Transverse colon (tissue), 4 donors: Measurements from ENCODE around the gene WDR18. TPM values are rescaled to one million over a fixed set of nuclear protein-coding genes. Genes with fewer than 3 reads are reported as not detected.

ENCODE experiments used
- DNase-seq: peaks from one replicate; pipeline ENCODE4 v3.0.0-alpha.2; 2019
- H3K27ac ChIP-seq, 4 donors: fragments of 200-600 bp; sonication (generic); 2 replicates each; pipeline ENCODE4 v1.5.1; 2016 to 2018; ENCODE audit warnings: inconsistent platforms in 4 of 4
- H3K27me3 ChIP-seq: fragments of 200-600 bp; sonication (generic); 2 replicates; pipeline ENCODE4 v1.5.1; 2017; ENCODE audit warnings: inconsistent platforms
- H3K36me3 ChIP-seq, 4 donors: fragments of 200-600 bp; sonication (generic); 2 replicates each; pipeline ENCODE4 v1.5.1; 2017 to 2019; ENCODE audit warnings: inconsistent platforms in 4 of 4
- H3K4me1 ChIP-seq, 4 donors: fragments of 200-600 bp; sonication (generic); 2 replicates each; pipeline ENCODE4 v1.5.1; 2017 to 2020; ENCODE audit warnings: inconsistent platforms in 4 of 4
- H3K4me3 ChIP-seq, 4 donors: fragments of 200-600 bp; sonication (generic); 1 replicate in 1 of 4; 2 replicates in 3 of 4; pipeline versions ENCODE4 v1.5.1 to v1.6.1; 2017 to 2019; ENCODE audit warnings: inconsistent platforms in 4 of 4
- H3K9me3 ChIP-seq, 2 donors: fragments of 200-600 bp; sonication (generic); 2 replicates each; pipeline ENCODE4 v1.5.1; 2017 to 2019; ENCODE audit warnings: inconsistent platforms in 2 of 2
- CTCF ChIP-seq, 5 experiments: fragments of 200-600 bp in 3 of 5; fragments of 450-650 bp in 2 of 5; sonication (generic) in 3 of 5; IDR thresholded peaks; 1 replicate in 2 of 5; 2 replicates in 3 of 5; pipeline ENCODE4 v1.5.1; 2016 to 2017; ENCODE audit warnings: antibody characterized with exemption in 5 of 5, inconsistent platforms in 3 of 5, mild to moderate bottlenecking in 2 of 5, moderate library complexity in 1 of 5
- EP300 ChIP-seq: sonication (generic); formaldehyde crosslinking; IDR thresholded peaks from one replicate; pipeline ENCODE4 v1.6.1; 2017; ENCODE audit warnings: antibody characterized with exemption, low read depth
- POLR2A ChIP-seq: fragments of 450-650 bp; IDR thresholded peaks from one replicate; pipeline ENCODE4 v1.6.1; 2016; ENCODE audit warnings: antibody characterized with exemption, mild to moderate bottlenecking, moderate library complexity
- POLR2AphosphoS5 ChIP-seq, 3 donors: sonication (generic); formaldehyde crosslinking; IDR thresholded peaks; one replicate each; pipeline ENCODE4 v1.6.1; 2016; ENCODE audit warnings: antibody characterized with exemption in 3 of 3
- WGBS, 2 donors: methylation state at CpG; one replicate each; pipeline ENCODE4 v1.1.5; 2018; ENCODE audit warnings: low coverage in 1 of 2; 5-methylcytosine and 5-hydroxymethylcytosine counted together
- in situ Hi-C, 4 donors: fragments of 200-750 bp; cut with MboI; loops; one replicate each; pipeline versions ENCODE4 v1.15.0 to v1.15.1; 2017; ENCODE audit warnings: low sequenced_read_pairs in 3 of 4, low pct_ligation_motif_present in 1 of 4, low pct_unique_long_range_greater_than_20kb in 1 of 4
- intact Hi-C: fragments of 100-400 bp; cut with DNase I; formaldehyde crosslinking; loops from one replicate; pipeline ENCODE4 v1.15.1; 2023; ENCODE audit warnings: low total_unique reads
- total RNA-seq, 4 donors: library from RNA; depleted of rRNA; stranded (reverse); fragments of >200 nt; gene quantifications; one replicate each; pipeline ENCODE4 v1.1.0, GENCODE V29; 2016

WDR18 gene
- total RNA-seq, 4 donors from 2014 or later = 23.1 to 47.4 (median 39.0) TPM

- no peak overlapping the region for H3K27ac ChIP-seq
- H3K36me3 ChIP-seq = no peaks in the 10 kb centered on the region
- WGBS, 2 donors = 86% methylated on average over 43 of the region's 43 CpGs; no CpG with 5 or more reads in 1 of the 2 donors
- peaks cover 6 to 10% (median 9%) of the 10 kb centered on the region in 4 donors for H3K4me1 ChIP-seq
- DNase-seq = no peak
- intact Hi-C loops = no loop called here
- peaks cover 47% of the 10 kb centered on the region for H3K27me3 ChIP-seq
- no peak overlapping the region for H3K4me3 ChIP-seq
- no peaks in the 10 kb centered on the region for H3K9me3 ChIP-seq
- in situ Hi-C loops = loop anchor here in 1 of 4 donors (25.0 kb wide), 1 partner anchor 132 kb away; the partner anchor contains the start of genes CFD and ELANE
- TF ChIP-seq POLR2AphosphoS5 (IDR thresholded peaks at IDR 0.05) = no peak
- TF ChIP-seq EP300 = no peak
- TF ChIP-seq CTCF (IDR thresholded peaks at IDR 0.05) = no peak
- TF ChIP-seq POLR2A = no peak
Measured at GRCh38 chr19:993831-994393, 9.8 kb downstream of the WDR18 start.

DNA sequence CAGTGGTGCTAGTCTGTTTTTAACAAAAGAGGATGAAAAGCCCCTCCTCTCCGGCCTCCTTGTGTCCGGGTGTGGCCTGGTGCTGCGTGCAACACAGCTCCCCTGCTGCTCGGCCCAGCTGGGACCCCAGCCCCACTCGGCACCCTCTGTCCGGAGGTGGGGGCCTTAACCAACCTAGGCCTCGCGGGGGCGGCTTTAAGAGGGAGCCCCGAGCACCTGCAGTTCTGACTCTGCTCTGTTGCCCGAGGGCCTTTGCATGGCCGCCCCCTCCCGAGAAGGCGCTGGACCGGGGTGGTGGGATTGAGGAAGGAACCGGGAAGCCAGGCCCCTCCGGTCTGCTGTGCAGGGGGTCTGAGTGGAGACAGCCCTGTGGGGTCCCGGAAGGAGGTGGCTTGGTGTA lies 10.4 kb downstream of the WDR18 start:
- Histone ChIP-seq H3K4me3 (no peak overlapping the region), H3K27me3 (peaks cover 53% of the 10 kb centered on the region), H3K9me3 (no peaks in the 10 kb centered on the region), H3K4me1 (peaks cover 6 to 10% (median 9%) of the 10 kb centered on the region in 4 donors), H3K36me3 (no peaks in the 10 kb centered on the region), H3K27ac (no peak overlapping the region)
- intact Hi-C loops = no loop called here
- TF ChIP-seq POLR2A (no peak), CTCF (IDR thresholded peaks at IDR 0.05) (no peak), POLR2AphosphoS5 (IDR thresholded peaks at IDR 0.05) (no peak), EP300 (no peak)
- in situ Hi-C loops = loop anchor here in 1 of 4 donors (25.0 kb wide), 1 partner anchor 132 kb away; the partner anchor contains the start of genes CFD and ELANE
- WGBS, 2 donors = 88% methylated on average over 18 of the region's 18 CpGs; no CpG with 5 or more reads in 1 of the 2 donors
- DNase-seq = no peak

GRCh38 chr19:995051-995827 lies 11.1 kb downstream of the WDR18 start:
- intact Hi-C loops (no loop called here), in situ Hi-C loops (loop anchor here in 1 of 4 donors (25.0 kb wide), 1 partner anchor 133 kb away; the partner anchor contains the start of genes CFD and ELANE)
- Histone ChIP-seq H3K9me3 (no peaks in the 10 kb centered on the region), H3K36me3 (no peaks in the 10 kb centered on the region), H3K27me3 (peaks cover 60% of the 10 kb centered on the region), H3K27ac (no peak overlapping the region), H3K4me3 (no peak overlapping the region), H3K4me1 (peaks cover 6 to 13% (median 9%) of the 10 kb centered on the region in 4 donors)
- TF ChIP-seq CTCF (IDR thresholded peaks at IDR 0.05) = no peak
- WGBS, 2 donors = 62% methylated on average over 24 of the region's 26 CpGs; no CpG with 5 or more reads in 1 of the 2 donors
- no peak for DNase-seq

- Histone ChIP-seq H3K4me3 (no peak overlapping the region), H3K9me3 (no peaks in the 10 kb centered on the region), H3K36me3 (no peaks in the 10 kb centered on the region), H3K27me3 (peaks cover 69% of the 10 kb centered on the region), H3K27ac (no peak overlapping the region), H3K4me1 (peaks cover 6 to 18% (median 16%) of the 10 kb centered on the region in 4 donors)
- in situ Hi-C loops = loop anchor here in 1 of 4 donors (25.0 kb wide), 1 partner anchor 134 kb away; the partner anchor contains the start of genes CFD and ELANE
- WGBS, 2 donors = 6% methylated on average over 56 of the region's 64 CpGs; no CpG with 5 or more reads in 1 of the 2 donors
- intact Hi-C loops = no loop called here
- TF ChIP-seq CTCF (IDR thresholded peaks at IDR 0.05) = no peak
- TF ChIP-seq POLR2A = no peak
- no peak for TF ChIP-seq EP300
- TF ChIP-seq POLR2AphosphoS5 (IDR thresholded peaks at IDR 0.05) = peak in 1 of 3 donors; percentile 27
- peak; percentile 75 for DNase-seq
Measured at GRCh38 chr19:996051-996838, 12.1 kb downstream of the WDR18 start.
